NCI-H2196 treated with DMSO at 0.1 percent for 48 hours (cell line): ENCODE results near the gene MED13.

Source experiments
- DNase-seq: peaks from one replicate; lab custom pipeline; 2025; ENCODE audit not compliant: unreplicated experiment; lab: John Stamatoyannopoulos, UW

Gene MED13, protein sequence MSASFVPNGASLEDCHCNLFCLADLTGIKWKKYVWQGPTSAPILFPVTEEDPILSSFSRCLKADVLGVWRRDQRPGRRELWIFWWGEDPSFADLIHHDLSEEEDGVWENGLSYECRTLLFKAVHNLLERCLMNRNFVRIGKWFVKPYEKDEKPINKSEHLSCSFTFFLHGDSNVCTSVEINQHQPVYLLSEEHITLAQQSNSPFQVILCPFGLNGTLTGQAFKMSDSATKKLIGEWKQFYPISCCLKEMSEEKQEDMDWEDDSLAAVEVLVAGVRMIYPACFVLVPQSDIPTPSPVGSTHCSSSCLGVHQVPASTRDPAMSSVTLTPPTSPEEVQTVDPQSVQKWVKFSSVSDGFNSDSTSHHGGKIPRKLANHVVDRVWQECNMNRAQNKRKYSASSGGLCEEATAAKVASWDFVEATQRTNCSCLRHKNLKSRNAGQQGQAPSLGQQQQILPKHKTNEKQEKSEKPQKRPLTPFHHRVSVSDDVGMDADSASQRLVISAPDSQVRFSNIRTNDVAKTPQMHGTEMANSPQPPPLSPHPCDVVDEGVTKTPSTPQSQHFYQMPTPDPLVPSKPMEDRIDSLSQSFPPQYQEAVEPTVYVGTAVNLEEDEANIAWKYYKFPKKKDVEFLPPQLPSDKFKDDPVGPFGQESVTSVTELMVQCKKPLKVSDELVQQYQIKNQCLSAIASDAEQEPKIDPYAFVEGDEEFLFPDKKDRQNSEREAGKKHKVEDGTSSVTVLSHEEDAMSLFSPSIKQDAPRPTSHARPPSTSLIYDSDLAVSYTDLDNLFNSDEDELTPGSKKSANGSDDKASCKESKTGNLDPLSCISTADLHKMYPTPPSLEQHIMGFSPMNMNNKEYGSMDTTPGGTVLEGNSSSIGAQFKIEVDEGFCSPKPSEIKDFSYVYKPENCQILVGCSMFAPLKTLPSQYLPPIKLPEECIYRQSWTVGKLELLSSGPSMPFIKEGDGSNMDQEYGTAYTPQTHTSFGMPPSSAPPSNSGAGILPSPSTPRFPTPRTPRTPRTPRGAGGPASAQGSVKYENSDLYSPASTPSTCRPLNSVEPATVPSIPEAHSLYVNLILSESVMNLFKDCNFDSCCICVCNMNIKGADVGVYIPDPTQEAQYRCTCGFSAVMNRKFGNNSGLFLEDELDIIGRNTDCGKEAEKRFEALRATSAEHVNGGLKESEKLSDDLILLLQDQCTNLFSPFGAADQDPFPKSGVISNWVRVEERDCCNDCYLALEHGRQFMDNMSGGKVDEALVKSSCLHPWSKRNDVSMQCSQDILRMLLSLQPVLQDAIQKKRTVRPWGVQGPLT (N-terminal part only)

DNA sequence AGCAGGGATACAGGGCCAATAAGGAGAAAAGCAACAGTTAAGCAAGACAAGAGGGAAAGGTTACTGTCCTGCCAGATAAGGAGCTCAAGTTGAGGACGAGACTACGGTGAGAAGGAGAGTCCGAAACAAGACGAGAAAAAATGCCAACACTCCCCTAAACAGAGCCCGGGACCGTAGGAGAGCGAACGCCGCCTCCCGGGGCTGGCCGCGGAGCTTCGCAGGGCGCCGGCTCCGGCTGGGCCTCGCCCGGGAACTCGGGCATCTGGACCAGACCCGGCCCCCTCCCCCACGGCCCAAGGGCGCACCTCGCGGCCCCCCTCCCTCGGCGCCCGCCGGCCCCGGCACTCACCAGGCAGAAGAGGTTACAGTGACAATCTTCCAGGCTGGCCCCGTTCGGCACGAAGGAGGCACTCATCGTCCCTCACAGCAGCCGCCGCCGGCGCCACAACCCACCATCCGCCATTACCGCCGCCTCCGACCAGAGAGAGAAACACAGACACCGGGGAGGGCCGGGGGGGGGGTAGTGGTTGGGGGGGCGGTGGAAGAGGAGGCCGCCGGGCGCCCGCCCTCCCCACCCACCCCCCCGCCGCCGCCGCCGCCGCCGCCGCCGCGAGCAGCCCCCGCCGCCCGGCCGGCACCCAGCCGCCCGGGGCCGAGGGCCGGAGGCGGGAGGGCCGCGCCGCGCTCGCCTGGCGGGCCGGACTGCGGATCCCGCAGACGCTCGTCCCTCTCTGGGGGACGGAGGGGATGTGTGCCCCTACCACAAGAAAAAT is at the start of gene MED13:
Gene MED13 (minus strand): TSS at position 488 of the 773 bp plus-strand sequence. CDS start 73 bp downstream, at position 415.
- DNase-seq = no peak

DNA sequence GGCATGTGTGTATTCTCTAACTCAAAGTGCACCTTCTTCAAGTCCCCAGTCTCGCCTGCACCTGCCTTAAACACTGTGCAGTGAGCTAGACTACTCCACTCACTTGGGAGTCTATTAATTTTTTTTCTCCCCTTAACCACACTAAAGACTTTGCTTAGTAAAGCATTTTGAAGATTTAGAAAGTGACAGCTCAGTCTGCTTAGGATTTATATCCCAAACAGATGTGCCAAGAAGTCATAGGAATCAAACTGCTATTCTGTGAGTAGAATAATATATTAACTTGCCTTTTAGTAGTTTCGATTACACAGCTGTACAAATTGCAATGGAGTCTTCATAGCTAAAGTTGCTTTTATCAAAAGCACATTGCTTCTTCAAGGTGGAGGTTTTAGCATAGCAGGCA is 47.2 kb upstream of the MED13 start:
- no peak for DNase-seq

DNA sequence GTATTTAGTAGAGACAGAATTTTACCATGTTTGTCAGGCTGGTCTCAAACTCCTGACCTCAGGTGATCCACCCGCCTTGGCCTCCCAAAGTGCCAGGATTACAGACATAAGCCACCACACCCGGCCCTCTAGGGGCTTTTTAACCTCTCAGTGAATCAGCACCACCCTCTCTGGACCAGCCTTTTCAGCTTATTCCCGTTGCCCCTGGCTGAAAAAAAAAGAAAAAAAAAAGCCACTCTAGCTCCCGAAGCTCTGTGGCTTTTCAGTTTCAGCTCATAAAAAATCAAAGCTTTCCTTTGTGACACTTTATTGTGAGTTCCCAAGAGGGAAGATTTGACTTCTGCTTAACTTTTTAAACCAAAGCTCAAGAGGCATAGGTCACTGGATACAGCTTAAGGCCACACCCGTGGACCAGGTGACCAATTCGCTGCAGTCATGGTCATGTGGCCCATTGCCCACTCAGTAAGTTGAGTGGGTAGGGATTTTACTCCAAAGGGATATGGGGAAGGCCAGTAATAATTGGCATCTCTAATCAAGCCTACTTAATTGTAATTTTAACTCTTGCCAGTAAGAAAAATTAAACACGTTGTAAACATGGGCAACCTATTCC is 46.6 kb upstream of the MED13 start:
- DNase-seq = no peak

DNA sequence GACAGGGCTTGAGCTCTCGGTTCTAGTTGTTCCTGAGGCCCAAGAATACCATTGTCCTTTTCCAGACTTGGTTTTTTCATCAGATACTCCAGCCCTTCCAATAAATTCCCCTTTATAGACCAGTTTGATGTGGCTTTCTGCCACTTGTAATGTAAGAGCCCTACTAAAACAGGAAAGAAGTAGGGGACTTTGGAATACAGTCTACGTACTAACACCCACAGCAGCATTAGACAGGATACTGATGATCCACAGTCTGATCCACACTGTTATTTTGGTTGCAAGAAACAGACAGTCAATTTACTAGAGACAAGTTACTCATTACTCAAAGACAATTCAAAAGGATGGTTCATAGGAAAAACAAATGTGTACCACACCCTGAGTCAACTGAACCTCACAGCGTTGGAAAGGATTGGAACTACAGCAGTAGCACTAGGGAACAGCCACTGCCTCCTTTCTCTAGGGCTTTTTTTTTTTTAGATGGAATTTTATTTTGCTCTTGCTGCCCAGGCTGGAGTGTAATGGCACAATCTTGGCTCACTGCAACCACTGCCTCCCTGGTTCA is 45.9 kb upstream of the MED13 start:
- no peak for DNase-seq

DNA sequence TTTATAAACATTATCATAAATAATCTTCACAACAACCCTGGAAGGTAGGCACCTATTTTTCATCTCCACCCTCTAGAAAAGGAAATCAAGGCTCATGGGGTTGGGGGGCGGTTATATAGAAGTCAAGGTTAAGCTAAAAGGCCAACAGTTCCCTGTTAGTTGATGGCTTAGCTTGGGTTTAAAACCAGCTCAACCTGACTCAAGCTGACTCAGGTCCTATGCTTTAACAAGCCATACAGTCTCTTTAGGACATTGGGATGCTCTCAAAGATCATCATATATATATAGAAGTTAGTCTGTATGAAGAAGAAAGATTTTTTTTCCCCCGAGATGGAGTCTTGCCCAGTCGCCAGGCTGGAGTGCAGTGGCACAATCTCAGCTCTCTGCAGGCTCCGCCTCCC is 44.8 kb upstream of the MED13 start:
- no peak for DNase-seq

DNA sequence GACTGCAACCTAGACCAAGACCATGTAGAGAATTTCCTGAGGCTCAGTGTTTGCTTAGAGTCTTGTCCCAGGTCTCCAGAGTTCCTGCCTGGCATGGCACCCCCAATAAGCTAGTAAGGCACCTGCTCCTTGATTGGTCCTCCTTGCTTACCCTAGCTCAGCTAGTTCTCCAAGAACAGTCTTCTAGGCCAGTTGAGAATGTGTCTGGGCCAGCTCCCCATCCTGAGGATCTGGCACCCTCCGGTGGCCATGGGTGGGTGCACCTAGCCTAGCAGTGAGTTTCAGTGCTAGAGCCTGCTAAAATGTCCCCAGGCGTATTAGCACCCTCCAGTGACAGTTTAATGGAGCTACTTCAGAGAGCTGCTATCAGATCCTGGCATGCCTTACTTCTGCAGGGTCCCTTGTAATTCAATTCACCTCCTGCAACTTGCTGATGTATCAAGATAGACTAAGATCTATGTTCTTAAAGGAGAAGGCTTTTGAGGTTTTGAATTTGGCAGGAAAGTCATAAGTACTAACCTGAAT is 44.4 kb upstream of the MED13 start:
- DNase-seq = peak; percentile 41

DNA sequence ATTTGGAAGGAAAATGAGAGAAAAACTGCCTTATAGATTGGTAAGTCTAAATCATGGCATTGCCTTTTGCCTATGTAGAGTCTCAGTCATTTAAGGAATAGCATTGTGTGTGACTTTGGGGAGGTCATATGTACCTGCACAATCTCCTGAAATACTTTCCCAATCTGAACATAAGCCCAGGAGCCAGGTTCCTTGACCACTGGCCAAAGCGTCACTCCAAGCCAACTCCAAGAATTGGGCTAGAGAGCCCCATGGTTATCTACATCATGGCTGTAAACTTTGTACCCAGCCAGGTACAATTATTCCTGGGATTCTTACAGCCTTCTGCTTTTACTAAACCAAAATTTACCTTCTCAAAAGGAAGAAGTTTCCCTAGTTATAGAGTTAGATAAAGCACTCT is 40.8 kb upstream of the MED13 start:
- no peak for DNase-seq

DNA sequence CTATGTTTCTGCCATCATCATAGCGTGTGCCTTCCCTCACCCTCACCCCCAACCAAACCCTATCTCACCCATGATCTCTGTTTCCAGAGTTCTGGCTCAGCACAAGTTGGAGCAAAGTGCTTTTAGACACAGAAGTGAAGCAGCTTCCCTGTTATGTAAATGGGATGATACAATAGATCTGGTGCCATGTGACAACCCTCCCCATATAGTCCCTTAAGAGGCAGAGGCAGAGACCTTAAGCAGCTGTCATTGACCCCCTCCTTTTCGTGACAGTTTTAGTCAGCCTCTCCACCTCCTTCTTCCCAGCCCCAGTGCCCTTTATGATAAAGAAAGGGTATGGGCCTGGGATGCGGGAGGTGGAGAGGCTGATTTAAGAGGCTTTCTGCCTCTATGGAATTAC is 40.3 kb upstream of the MED13 start:
- DNase-seq = no peak

DNA sequence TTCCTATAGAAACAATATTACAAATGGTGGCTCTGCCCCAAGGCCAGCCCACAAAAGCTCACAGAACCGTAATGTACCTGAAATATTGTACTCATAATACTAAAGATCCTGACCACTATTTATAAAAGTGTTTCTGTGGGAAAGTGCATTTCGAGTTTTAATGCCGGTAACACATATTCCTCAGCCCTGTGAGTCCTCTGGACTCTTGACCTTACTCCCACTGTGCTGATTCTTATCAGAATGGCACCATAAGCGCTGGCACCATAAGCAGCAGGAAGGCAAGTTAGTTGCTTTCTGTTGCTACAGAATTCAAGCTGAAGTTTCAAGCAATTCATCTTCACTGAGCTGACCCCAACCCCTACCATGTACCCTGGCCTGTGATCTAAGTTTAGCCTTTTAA is 36.4 kb upstream of the MED13 start:
- DNase-seq = no peak

DNA sequence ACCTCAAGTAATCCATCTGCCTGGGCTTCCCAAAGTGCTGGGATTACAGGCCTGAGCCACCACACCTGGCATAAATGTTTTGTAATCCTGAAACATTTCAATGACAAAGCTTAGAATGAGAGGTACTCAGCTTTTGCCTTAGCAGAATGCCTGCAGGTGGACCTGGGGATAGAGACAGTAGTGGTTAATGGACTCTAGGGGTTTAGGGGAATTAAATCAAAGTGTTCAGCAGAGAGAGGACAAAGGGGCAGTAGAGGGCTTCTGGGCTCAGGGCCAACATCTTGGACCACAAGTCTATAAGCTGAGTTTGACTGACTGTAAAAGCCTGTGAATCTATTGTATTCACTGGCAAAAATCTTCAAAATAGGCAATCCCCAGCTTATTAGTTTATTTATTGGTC is 36.0 kb upstream of the MED13 start:
- no peak for DNase-seq

DNA sequence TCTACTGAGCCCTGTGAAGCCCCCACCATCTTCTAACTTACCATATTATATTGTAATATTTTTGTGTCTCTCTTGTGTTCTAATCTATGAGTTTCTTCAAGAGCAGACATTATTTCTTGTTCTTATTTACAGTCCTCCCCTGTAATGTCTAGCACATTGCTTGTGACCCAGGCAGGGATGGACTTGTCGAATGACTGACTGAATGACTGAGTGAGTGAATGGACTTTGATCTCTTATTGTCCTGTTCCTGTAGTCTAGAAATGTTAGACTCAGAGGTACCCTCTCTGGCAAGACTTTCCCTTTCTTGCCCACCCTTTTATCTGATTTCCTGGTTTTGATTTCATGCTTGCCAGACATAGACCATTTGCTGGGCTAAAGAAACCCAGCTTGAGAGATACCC is 35.0 kb upstream of the MED13 start:
- DNase-seq = no peak

DNA sequence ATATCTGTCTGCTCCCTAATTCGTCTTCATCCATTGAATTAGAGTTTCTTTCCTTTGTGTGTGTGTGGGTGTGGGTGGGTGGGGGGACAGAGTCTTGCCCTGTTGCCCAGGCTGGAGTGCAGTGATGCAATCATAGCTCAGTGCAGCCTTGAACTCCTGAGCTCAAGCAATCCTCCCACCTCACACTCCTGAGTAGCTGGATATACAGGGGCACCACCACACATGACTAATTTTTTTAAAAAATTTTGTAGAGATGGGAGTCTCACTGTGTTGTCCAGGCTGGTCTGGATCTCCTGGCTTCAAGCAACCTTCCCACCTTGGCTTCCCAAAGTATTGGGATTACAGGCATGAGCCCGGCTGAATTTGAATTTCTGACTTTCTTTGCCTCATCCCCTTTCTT is 34.5 kb upstream of the MED13 start:
- no peak for DNase-seq

DNA sequence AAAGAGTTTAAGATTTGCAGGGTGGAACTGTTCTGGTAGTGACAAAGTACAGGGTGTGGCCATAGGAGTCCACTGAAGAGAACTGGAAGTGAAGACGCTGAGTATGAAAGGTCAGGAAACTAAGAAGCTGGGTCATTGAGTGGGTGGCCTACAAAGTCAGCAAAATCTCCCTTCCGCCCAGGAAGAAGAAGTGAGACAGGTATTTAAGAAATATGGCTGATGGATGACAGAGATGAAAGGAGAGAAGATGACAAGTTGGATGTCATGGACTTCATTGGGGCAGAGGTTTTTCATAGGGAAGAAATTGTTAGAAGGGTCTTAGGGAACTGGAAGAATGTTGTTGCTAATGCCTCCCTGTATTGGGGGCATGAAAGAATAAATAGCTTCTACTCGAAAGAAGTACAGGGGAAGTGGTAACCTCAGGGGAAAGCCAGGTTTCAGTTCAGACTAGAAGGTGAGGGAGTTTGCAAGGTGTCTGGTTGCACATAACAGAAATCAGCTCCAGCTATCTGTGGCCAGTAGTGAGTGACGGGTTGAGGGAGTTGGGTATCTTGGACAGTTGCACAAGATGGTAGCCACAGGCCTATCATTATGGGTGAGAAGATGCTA is 33.6 kb upstream of the MED13 start:
- no peak for DNase-seq

DNA sequence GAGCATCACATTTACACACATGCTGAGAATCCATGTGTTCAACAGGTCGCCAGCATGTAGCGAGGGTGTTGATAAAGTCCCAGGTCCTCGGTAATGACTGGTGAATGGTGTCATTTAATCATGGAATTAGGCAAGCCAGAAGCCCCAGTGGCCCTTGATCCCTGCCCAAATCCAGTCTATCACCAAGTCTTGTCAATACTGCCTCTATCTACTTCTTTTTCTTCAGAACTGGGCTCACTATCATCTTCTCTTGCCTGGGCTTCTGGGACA is 31.3 kb upstream of the MED13 start:
- no peak for DNase-seq

DNA sequence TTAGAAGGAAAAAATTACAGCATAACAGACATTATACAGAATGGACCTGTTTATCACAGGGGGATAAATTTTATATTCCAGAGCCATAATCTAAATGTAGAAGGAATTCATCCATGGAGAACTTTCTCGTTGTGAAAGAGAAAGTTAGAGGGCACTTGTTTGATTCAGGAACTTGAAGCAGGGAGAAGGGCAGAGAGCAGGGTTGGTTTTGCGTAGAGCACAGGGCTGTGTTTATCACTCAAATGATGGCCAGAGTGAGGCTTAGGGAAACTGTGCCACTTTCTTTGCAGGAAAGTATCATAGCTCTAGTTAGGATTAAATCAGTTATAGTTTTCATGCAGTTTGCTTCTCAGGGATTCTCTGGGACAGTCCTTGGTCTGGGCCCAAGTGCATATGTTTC is 29.1 kb upstream of the MED13 start:
- no peak for DNase-seq

DNA sequence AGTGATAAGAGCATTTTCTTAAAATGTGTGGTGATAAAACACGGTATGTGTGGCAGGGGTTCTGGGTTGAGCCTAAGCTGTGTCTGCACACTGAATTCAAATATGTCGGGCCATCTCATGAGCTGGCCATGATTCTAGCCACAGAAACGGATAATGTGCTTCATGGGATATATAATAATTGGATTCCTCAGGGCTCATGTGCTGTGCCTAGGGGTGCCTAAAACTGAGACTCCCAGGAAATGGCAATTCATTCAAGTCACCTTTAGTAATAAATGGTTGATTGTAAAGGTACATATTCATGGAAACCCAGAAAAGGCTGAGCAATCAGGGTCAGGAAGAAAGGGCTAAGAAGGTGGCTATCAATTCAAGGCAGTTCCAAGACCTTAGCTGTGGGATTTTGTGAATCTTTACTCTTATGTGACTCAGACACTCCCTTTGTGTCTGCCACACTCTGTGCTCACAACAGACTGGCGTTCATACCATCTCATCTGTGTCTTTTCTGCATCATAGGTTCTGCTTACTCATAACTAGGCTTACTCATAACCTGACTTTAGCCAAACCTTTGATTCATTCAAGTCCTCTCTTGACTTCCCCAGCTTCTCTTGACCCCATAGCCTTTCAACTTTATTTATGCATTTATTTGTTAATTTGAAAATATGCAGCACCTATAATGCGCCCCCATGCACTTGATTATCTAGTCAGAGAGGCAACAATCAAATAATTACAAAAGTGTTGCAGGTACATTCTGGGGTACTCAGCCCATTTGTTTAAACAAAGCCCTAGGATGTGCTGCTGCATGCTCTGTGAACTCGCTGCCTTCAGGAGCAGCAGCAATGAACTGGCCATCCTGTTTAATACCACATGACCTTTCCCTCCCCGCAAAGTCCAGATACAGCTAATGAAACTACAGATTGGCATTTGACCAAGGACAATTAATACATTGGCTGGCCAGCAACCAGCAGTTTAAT is 28.4 kb upstream of the MED13 start:
- no peak for DNase-seq

DNA sequence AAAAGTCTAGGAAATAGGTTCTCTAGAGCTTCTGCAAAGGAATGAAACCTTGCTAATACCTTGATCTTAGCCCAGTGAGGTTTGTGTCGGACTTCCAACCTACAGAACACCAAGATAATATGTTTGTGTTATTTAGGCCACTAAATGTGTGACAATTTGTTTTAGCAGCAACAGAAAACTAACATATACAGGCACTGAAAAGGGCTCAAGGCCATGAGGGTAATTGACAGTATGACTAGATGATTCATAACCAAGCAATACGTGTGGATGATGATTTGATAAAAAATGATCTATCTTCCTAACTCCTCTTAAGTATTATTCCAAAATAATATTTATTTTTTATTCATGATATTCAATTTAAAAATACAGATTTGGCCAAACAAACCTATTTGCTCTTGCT is 27.7 kb upstream of the MED13 start:
- DNase-seq = no peak

DNA sequence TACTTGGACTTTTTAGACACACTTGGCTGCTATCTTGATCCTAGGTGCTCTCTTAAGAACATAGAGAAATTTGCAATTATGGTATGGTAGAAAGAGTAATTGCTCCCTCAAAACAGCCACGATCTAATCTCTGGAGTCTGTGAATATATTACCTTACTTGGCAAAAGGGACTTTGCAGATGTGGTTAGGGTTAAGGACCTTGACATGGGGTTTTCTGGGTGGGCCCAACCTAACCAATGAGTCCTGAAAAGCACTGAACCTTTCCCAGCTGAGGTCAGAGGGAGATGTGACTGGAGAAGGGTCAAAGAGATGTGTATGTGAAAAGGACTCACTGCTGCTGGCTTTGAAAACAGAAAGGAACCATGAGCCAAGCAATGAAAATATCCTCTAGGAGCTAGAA is 26.7 kb upstream of the MED13 start:
- no peak for DNase-seq
